SK-N-SH (cell line): ENCODE data around the gene DUOXA2.

ENCODE experiments used
- CTCF ChIP-seq: fragments of 200-600 bp; sonication (generic); IDR thresholded peaks from 2 replicates; pipeline ENCODE4 v1.6.1; 2017; ENCODE audit warnings: antibody characterized with exemption, mild to moderate bottlenecking, moderate library complexity
- EP300 ChIP-seq, 2 experiments: IDR thresholded peaks; 2 replicates each; pipeline versions ENCODE4 v1.4.0 to v1.6.1; 2012; ENCODE audit warnings: borderline replicate concordance in 1 of 2, low read depth in 1 of 2, low read length in 1 of 2
- GATA2 ChIP-seq: sonication (generic); formaldehyde crosslinking; IDR thresholded peaks from 2 replicates; pipeline ENCODE4 v1.5.0; 2020; ENCODE audit warnings: mild to moderate bottlenecking, missing genetic modification reagents
- RAD21 ChIP-seq: IDR thresholded peaks from 2 replicates; pipeline ENCODE4 v1.6.1; 2012; ENCODE audit warnings: mild to moderate bottlenecking, low read length
- RCOR1 ChIP-seq: fragments of 150-350 bp; IDR thresholded peaks from 2 replicates; pipeline ENCODE4 v1.6.1; 2017; ENCODE audit warnings: antibody characterized with exemption, low read length
- REST ChIP-seq: IDR thresholded peaks from 2 replicates; pipeline ENCODE4 v1.6.1; 2012; ENCODE audit warnings: mild to moderate bottlenecking, low read depth, low read length, moderate library complexity
- YY1 ChIP-seq: IDR thresholded peaks from 2 replicates; pipeline ENCODE4 v1.4.0; 2012; ENCODE audit warnings: low read depth, mild to moderate bottlenecking
- ZBTB33 ChIP-seq: IDR thresholded peaks from 2 replicates; pipeline ENCODE4 v1.4.0; 2012; ENCODE audit warnings: low read depth, borderline replicate concordance

- TF ChIP-seq REST (no peak), CTCF (no peak), RAD21 (no peak), EP300 (IDR thresholded peaks at IDR 0.05; ENCODE audit: borderline replicate concordance in 1 of 2, low read depth in 1 of 2, low read length in 1 of 2) (no peak), RCOR1 (no peak), GATA2 (CRISPR knock-in tag) (no peak), ZBTB33 (no peak), YY1 (no peak)
Measured at GRCh38 chr15:45093013-45093412, 21.1 kb upstream of the DUOXA2 start.
